KMS-11 (cell line): ENCODE measurements around the gene OGA.

ENCODE experiments used
- H2AFZ ChIP-seq: fragments of 200-600 bp; sonication (generic); 2 replicates; pipeline ENCODE4 v1.6.1; 2016; ENCODE audit warnings: antibody characterized with exemption, mixed run types, low read depth
- H3K27ac ChIP-seq: fragments of 200-600 bp; sonication (generic); 2 replicates; pipeline ENCODE4 v1.6.1; 2016; ENCODE audit warnings: mild to moderate bottlenecking, mixed run types
- H3K27me3 ChIP-seq: fragments of 200-600 bp; sonication (generic); 2 replicates; pipeline ENCODE4 v1.6.1; 2017; ENCODE audit warnings: mild to moderate bottlenecking, low read depth, mixed run types, moderate library complexity; ENCODE audit not compliant: insufficient read depth
- H3K36me3 ChIP-seq: fragments of 200-600 bp; sonication (generic); 2 replicates; pipeline ENCODE4 v1.6.1; 2017; ENCODE audit warnings: mild to moderate bottlenecking, mixed run types; ENCODE audit not compliant: insufficient read depth
- H3K4me1 ChIP-seq: fragments of 200-600 bp; sonication (generic); 2 replicates; pipeline ENCODE4 v1.6.1; 2016; ENCODE audit warnings: mild to moderate bottlenecking, low read depth, mixed run types; ENCODE audit not compliant: poor library complexity, severe bottlenecking
- H3K4me2 ChIP-seq: fragments of 200-600 bp; sonication (generic); 2 replicates; pipeline ENCODE4 v1.7.0; 2016; ENCODE audit warnings: mild to moderate bottlenecking, mixed run types
- H3K4me3 ChIP-seq: fragments of 200-600 bp; sonication (generic); IDR thresholded peaks from 2 replicates; pipeline ENCODE4 v1.6.1; 2017; ENCODE audit warnings: low read depth, low read length, mixed read lengths; ENCODE audit not compliant: insufficient read depth
- H3K79me2 ChIP-seq: fragments of 200-600 bp; sonication (generic); 2 replicates; pipeline ENCODE4 v1.6.1; 2016; ENCODE audit warnings: low read depth, mixed run types; ENCODE audit not compliant: insufficient read depth
- H3K9ac ChIP-seq: fragments of 200-600 bp; sonication (generic); 2 replicates; pipeline ENCODE4 v1.6.1; 2016; ENCODE audit warnings: mild to moderate bottlenecking, mixed run types
- H4K20me1 ChIP-seq: fragments of 200-600 bp; sonication (generic); 2 replicates; pipeline ENCODE4 v1.6.1; 2016; ENCODE audit warnings: mild to moderate bottlenecking, mixed run types; ENCODE audit not compliant: insufficient read depth
- CTCF ChIP-seq: fragments of 200-600 bp; sonication (generic); conservative IDR thresholded peaks from 2 replicates; pipeline ENCODE4 v1.6.1; 2017; ENCODE audit warnings: low read depth, mild to moderate bottlenecking, antibody characterized with exemption, low read length, moderate library complexity, mixed read lengths

OGA gene

GRCh38 chr10:101763141-101763846, 55.0 kb downstream of the OGA start:
- Histone ChIP-seq H3K27me3 (no peaks in the 10 kb centered on the region), H3K36me3 (no peaks in the 10 kb centered on the region), H3K27ac (no peak overlapping the region), H3K79me2 (no peaks in the 10 kb centered on the region), H3K4me1 (no peaks in the 10 kb centered on the region), H3K4me3 (no peak overlapping the region), H2AFZ (no peak overlapping the region), H4K20me1 (no peaks in the 10 kb centered on the region), H3K4me2 (no peak overlapping the region), H3K9ac (no peak overlapping the region)
- no peak for TF ChIP-seq CTCF

GRCh38 chr10:101762736-101763135, 55.5 kb downstream of the OGA start:
- Histone ChIP-seq H3K9ac (no peak overlapping the region), H3K4me1 (no peaks in the 10 kb centered on the region), H3K36me3 (no peaks in the 10 kb centered on the region), H4K20me1 (no peaks in the 10 kb centered on the region), H3K27me3 (no peaks in the 10 kb centered on the region), H2AFZ (no peak overlapping the region), H3K4me3 (no peak overlapping the region), H3K79me2 (no peaks in the 10 kb centered on the region), H3K27ac (no peak overlapping the region), H3K4me2 (no peak overlapping the region)
- no peak for TF ChIP-seq CTCF

- Histone ChIP-seq H3K79me2 (no peaks in the 10 kb centered on the region), H3K36me3 (no peaks in the 10 kb centered on the region), H3K27me3 (no peaks in the 10 kb centered on the region), H3K27ac (no peak overlapping the region), H3K4me1 (no peaks in the 10 kb centered on the region), H2AFZ (no peak overlapping the region), H3K9ac (no peak overlapping the region), H3K4me2 (no peak overlapping the region), H3K4me3 (no peak overlapping the region), H4K20me1 (no peaks in the 10 kb centered on the region)
- no peak for TF ChIP-seq CTCF
Observed at GRCh38 chr10:101761226-101761625, 57.0 kb downstream of the OGA start.

- Histone ChIP-seq H3K4me2 (no peak overlapping the region), H3K4me3 (no peak overlapping the region), H2AFZ (no peak overlapping the region), H3K27ac (no peak overlapping the region), H3K36me3 (no peaks in the 10 kb centered on the region), H3K27me3 (no peaks in the 10 kb centered on the region), H3K79me2 (no peaks in the 10 kb centered on the region), H3K9ac (no peak overlapping the region), H4K20me1 (no peaks in the 10 kb centered on the region), H3K4me1 (no peaks in the 10 kb centered on the region)
- no peak for TF ChIP-seq CTCF
Observed at GRCh38 chr10:101760510-101760909, 57.7 kb downstream of the OGA start.
